ENCODE measurements around the gene NOS3.

NOS3 gene

GRCh38 chr7:150982351-150982750 lies 8.5 kb upstream of the NOS3 start:
- Histone ChIP-seq H3K4me3 (ENCODE audit: low read length) (no peak overlapping the region), H3K27ac (ENCODE audit: low read depth, low read length) (no peak overlapping the region), H3K9ac (ENCODE audit: low read length) (no peak overlapping the region), H3K4me1 (ENCODE audit: control insufficient read depth, insufficient read depth, low read length) (peaks cover 10% of the 10 kb centered on the region), H3K27me3 (ENCODE audit: control insufficient read depth, insufficient read depth, low read length) (peaks cover 9% of the 10 kb centered on the region), H3K36me3 (ENCODE audit: control insufficient read depth, insufficient read depth, low read length) (no peaks in the 10 kb centered on the region)

GRCh38 chr7:150983893-150984368 lies 6.9 kb upstream of the NOS3 start:
- Histone ChIP-seq H3K4me1 (ENCODE audit: control insufficient read depth, insufficient read depth, low read length) (peaks cover 13% of the 10 kb centered on the region), H3K27me3 (ENCODE audit: control insufficient read depth, insufficient read depth, low read length) (peaks cover 5% of the 10 kb centered on the region), H3K27ac (ENCODE audit: low read depth, low read length) (no peak overlapping the region), H3K4me3 (ENCODE audit: low read length) (no peak overlapping the region), H3K9ac (ENCODE audit: low read length) (no peak overlapping the region), H3K36me3 (ENCODE audit: control insufficient read depth, insufficient read depth, low read length) (no peaks in the 10 kb centered on the region)

GRCh38 chr7:150986099-150986512 lies 4.7 kb upstream of the NOS3 start:
- Histone ChIP-seq H3K4me1 (ENCODE audit: control insufficient read depth, insufficient read depth, low read length) (peaks cover 7% of the 10 kb centered on the region), H3K9ac (ENCODE audit: low read length) (no peak overlapping the region), H3K27ac (ENCODE audit: low read depth, low read length) (no peak overlapping the region), H3K36me3 (ENCODE audit: control insufficient read depth, insufficient read depth, low read length) (no peaks in the 10 kb centered on the region), H3K27me3 (ENCODE audit: control insufficient read depth, insufficient read depth, low read length) (peaks cover 2% of the 10 kb centered on the region), H3K4me3 (ENCODE audit: low read length) (no peak overlapping the region)

GRCh38 chr7:150986556-150986955 lies 4.3 kb upstream of the NOS3 start:
- no peak overlapping the region for H3K9ac ChIP-seq (ENCODE audit: low read length)

GRCh38 chr7:150988230-150989226 lies 2.3 kb upstream of the NOS3 start:
- Histone ChIP-seq H3K4me3 (ENCODE audit: low read length) (no peak overlapping the region), H3K9ac (ENCODE audit: low read length) (no peak overlapping the region), H3K36me3 (ENCODE audit: control insufficient read depth, insufficient read depth, low read length) (no peaks in the 10 kb centered on the region), H3K4me1 (ENCODE audit: control insufficient read depth, insufficient read depth, low read length) (peaks cover 7% of the 10 kb centered on the region), H3K27ac (ENCODE audit: low read depth, low read length) (peak overlapping the region; percentile 63), H3K27me3 (ENCODE audit: control insufficient read depth, insufficient read depth, low read length) (peaks cover 4% of the 10 kb centered on the region)

More at GRCh38 chr7:150986556-150986955, 4.3 kb upstream of the NOS3 start:
- Histone ChIP-seq H3K4me3 (ENCODE audit: low read length) (no peak overlapping the region), H3K4me1 (ENCODE audit: control insufficient read depth, insufficient read depth, low read length) (peaks cover 7% of the 10 kb centered on the region), H3K27ac (ENCODE audit: low read depth, low read length) (no peak overlapping the region), H3K27me3 (ENCODE audit: control insufficient read depth, insufficient read depth, low read length) (peaks cover 4% of the 10 kb centered on the region), H3K36me3 (ENCODE audit: control insufficient read depth, insufficient read depth, low read length) (no peaks in the 10 kb centered on the region)

GRCh38 chr7:150989456-150989855 lies 1.4 kb upstream of the NOS3 start:
- H3K27ac ChIP-seq (ENCODE audit: low read depth, low read length) = peak overlapping the region; percentile 63
- H3K9ac ChIP-seq (ENCODE audit: low read length) = no peak overlapping the region
- no peaks in the 10 kb centered on the region for H3K36me3 ChIP-seq (ENCODE audit: control insufficient read depth, insufficient read depth, low read length)
- H3K27me3 ChIP-seq (ENCODE audit: control insufficient read depth, insufficient read depth, low read length) = peaks cover 4% of the 10 kb centered on the region
- no peak overlapping the region for H3K4me3 ChIP-seq (ENCODE audit: low read length)
- peaks cover 7% of the 10 kb centered on the region for H3K4me1 ChIP-seq (ENCODE audit: control insufficient read depth, insufficient read depth, low read length)

GRCh38 chr7:150992051-150992640 lies 1.3 kb downstream of the NOS3 start:
- Histone ChIP-seq H3K9ac (ENCODE audit: low read length) (no peak overlapping the region), H3K27me3 (ENCODE audit: control insufficient read depth, insufficient read depth, low read length) (peaks cover 2% of the 10 kb centered on the region), H3K36me3 (ENCODE audit: control insufficient read depth, insufficient read depth, low read length) (no peaks in the 10 kb centered on the region), H3K4me1 (ENCODE audit: control insufficient read depth, insufficient read depth, low read length) (peaks cover 7% of the 10 kb centered on the region), H3K4me3 (ENCODE audit: low read length) (no peak overlapping the region), H3K27ac (ENCODE audit: low read depth, low read length) (no peak overlapping the region)

- no peak overlapping the region for H3K4me3 ChIP-seq (ENCODE audit: low read length)
- H3K27ac ChIP-seq (ENCODE audit: low read depth, low read length) = no peak overlapping the region
- H3K4me1 ChIP-seq (ENCODE audit: control insufficient read depth, insufficient read depth, low read length) = peaks cover 7% of the 10 kb centered on the region
- H3K9ac ChIP-seq (ENCODE audit: low read length) = no peak overlapping the region
- H3K27me3 ChIP-seq (ENCODE audit: control insufficient read depth, insufficient read depth, low read length) = peaks cover 2% of the 10 kb centered on the region
- no peaks in the 10 kb centered on the region for H3K36me3 ChIP-seq (ENCODE audit: control insufficient read depth, insufficient read depth, low read length)
These were observed 2.1 kb downstream of the NOS3 start for GRCh38 chr7:150992833-150993302.

- H3K4me3 ChIP-seq (ENCODE audit: low read length) = no peak overlapping the region
- H3K27ac ChIP-seq (ENCODE audit: low read depth, low read length) = no peak overlapping the region
- H3K4me1 ChIP-seq (ENCODE audit: control insufficient read depth, insufficient read depth, low read length) = peaks cover 3% of the 10 kb centered on the region
These were observed 2.7 kb downstream of the NOS3 start for GRCh38 chr7:150993511-150993910.

GRCh38 chr7:150994141-150994837 lies 3.5 kb downstream of the NOS3 start:
- Histone ChIP-seq H3K4me3 (ENCODE audit: low read length) (peak overlapping the region; percentile 27), H3K36me3 (ENCODE audit: control insufficient read depth, insufficient read depth, low read length) (no peaks in the 10 kb centered on the region), H3K27ac (ENCODE audit: low read depth, low read length) (no peak overlapping the region), H3K27me3 (ENCODE audit: control insufficient read depth, insufficient read depth, low read length) (peaks cover 2% of the 10 kb centered on the region), H3K9ac (ENCODE audit: low read length) (no peak overlapping the region), H3K4me1 (ENCODE audit: control insufficient read depth, insufficient read depth, low read length) (no peaks in the 10 kb centered on the region)

More at GRCh38 chr7:150993511-150993910, 2.7 kb downstream of the NOS3 start:
- H3K36me3 ChIP-seq (ENCODE audit: control insufficient read depth, insufficient read depth, low read length) = no peaks in the 10 kb centered on the region
- H3K27me3 ChIP-seq (ENCODE audit: control insufficient read depth, insufficient read depth, low read length) = peaks cover 2% of the 10 kb centered on the region
- no peak overlapping the region for H3K9ac ChIP-seq (ENCODE audit: low read length)

GRCh38 chr7:150994838-150995510 lies 4.2 kb downstream of the NOS3 start:
- Histone ChIP-seq H3K27me3 (ENCODE audit: control insufficient read depth, insufficient read depth, low read length) (peaks cover 2% of the 10 kb centered on the region), H3K27ac (ENCODE audit: low read depth, low read length) (no peak overlapping the region), H3K9ac (ENCODE audit: low read length) (no peak overlapping the region), H3K4me3 (ENCODE audit: low read length) (peak overlapping the region; percentile 27), H3K4me1 (ENCODE audit: control insufficient read depth, insufficient read depth, low read length) (no peaks in the 10 kb centered on the region), H3K36me3 (ENCODE audit: control insufficient read depth, insufficient read depth, low read length) (no peaks in the 10 kb centered on the region)

Data from rectal smooth muscle tissue (tissue), 1 donor.